ENCODE data around the gene BBOX1. TPM values are rescaled to one million over a fixed set of nuclear protein-coding genes. Genes with fewer than 3 reads are reported as not detected.

The BBOX1 gene
- total RNA-seq, 4 donors from 2014 or later = 0.55 TPM; not detected in 3

DNA sequence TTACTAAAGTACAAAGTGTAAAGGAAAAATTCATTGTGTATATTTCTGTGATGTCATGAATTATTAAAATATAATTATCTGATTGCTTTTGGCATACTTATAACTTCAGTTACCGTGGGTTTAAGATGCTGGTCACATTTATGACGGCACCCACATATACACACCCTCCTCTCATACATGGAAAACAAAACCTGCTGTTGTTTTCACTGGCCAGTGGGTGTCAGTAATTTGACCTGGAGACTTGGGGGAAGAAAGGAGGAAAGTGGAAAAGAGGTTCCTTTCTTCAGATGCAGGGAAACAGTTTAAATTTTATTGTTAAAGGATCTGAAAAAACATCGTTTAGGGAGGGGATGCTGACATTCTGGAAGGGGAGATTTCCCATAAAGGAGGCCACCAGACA is 742 bp upstream of the BBOX1 start:
- TF ChIP-seq, protein P1, sequence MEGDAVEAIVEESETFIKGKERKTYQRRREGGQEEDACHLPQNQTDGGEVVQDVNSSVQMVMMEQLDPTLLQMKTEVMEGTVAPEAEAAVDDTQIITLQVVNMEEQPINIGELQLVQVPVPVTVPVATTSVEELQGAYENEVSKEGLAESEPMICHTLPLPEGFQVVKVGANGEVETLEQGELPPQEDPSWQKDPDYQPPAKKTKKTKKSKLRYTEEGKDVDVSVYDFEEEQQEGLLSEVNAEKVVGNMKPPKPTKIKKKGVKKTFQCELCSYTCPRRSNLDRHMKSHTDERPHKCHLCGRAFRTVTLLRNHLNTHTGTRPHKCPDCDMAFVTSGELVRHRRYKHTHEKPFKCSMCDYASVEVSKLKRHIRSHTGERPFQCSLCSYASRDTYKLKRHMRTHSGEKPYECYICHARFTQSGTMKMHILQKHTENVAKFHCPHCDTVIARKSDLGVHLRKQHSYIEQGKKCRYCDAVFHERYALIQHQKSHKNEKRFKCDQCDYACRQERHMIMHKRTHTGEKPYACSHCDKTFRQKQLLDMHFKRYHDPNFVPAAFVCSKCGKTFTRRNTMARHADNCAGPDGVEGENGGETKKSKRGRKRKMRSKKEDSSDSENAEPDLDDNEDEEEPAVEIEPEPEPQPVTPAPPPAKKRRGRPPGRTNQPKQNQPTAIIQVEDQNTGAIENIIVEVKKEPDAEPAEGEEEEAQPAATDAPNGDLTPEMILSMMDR (IDR thresholded peaks at IDR 0.05) = no peak
- TF ChIP-seq POLR2A (IDR thresholded peaks at IDR 0.05) = no peak
- H3K27ac ChIP-seq = no peak overlapping the region
- no peaks in the 10 kb centered on the region for H3K9me3 ChIP-seq
- no peak for DNase-seq
- no peaks in the 10 kb centered on the region for H3K4me1 ChIP-seq
- no peaks in the 10 kb centered on the region for H3K36me3 ChIP-seq
- intact Hi-C loops (cut with DNase I; ENCODE audit: low total_unique reads) = no loop called here
- H3K4me3 ChIP-seq = no peak overlapping the region
- H3K27me3 ChIP-seq = no peaks in the 10 kb centered on the region

DNA sequence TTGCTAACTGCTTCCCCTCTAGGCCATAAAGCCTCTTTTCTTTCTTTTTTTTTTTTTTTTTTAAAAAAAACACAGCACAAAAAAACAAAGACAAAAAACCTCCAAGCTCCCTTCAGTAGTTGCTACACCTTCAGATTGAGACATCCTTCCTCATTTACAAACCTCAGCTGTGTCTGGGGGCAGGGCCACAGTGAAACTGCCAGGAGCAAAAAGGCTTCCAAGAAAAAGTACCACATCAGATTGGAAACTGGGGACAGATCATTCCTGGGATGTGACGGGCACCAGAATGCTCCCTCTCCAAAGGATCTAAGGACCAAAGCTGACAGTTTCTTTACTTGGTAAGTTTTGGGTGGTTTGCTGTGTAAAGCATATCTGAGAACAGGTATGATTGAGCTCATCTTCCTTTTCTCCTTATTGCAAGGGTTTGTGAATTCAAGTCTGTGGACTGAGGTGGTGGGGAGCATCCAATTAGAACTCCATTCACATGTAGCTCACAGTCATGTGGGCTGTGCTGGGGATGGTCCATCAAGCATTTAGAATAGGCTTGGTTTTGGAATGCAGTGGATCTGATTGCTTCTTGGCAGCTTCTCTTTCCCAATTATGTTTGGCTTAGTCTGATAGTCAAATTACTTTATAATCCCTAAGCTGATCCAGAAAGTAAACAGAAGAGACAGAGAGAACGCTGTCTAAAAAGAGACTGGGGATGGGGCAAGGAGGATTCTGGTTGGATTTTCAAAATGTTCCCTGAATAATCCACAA is 705 bp downstream of the BBOX1 start:
- intact Hi-C loops (cut with DNase I; ENCODE audit: low total_unique reads) = no loop called here
- no peak for TF ChIP-seq POLR2A (IDR thresholded peaks at IDR 0.05)
- TF ChIP-seq, protein P1 (IDR thresholded peaks at IDR 0.05) = no peak
- Histone ChIP-seq H3K4me3 (no peak overlapping the region), H3K27ac (no peak overlapping the region), H3K27me3 (no peaks in the 10 kb centered on the region), H3K36me3 (no peaks in the 10 kb centered on the region), H3K9me3 (no peaks in the 10 kb centered on the region), H3K4me1 (no peaks in the 10 kb centered on the region)
- no peak for DNase-seq

DNA sequence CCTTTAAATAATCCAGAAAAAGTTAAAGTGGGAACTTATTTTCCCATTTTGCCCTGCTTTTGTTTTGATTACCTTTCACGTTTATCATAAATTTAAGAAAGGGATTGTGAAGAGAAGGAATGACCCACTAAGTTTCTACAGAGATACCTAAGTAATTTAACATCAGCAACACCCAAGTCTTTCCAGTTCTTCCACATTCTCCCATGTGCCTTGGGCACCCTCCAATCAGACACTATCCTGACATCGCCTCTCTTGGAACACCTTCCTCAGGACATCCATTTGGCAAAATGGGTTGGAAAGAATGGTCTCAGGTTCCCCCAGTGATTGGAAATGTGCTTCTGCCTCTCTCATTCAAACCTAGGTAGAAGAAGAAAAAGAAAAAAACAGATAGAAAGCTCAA is 6.3 kb downstream of the BBOX1 start:
- Histone ChIP-seq H3K4me3 (no peak overlapping the region), H3K27me3 (no peaks in the 10 kb centered on the region), H3K27ac (no peak overlapping the region), H3K36me3 (no peaks in the 10 kb centered on the region), H3K9me3 (peaks cover 0 to 6% of the 10 kb centered on the region in 2 donors), H3K4me1 (no peaks in the 10 kb centered on the region)
- intact Hi-C loops (cut with DNase I; ENCODE audit: low total_unique reads) = no loop called here
- TF ChIP-seq, protein P1 (IDR thresholded peaks at IDR 0.05) = no peak
- TF ChIP-seq POLR2A (IDR thresholded peaks at IDR 0.05) = no peak
- no peak for DNase-seq

DNA sequence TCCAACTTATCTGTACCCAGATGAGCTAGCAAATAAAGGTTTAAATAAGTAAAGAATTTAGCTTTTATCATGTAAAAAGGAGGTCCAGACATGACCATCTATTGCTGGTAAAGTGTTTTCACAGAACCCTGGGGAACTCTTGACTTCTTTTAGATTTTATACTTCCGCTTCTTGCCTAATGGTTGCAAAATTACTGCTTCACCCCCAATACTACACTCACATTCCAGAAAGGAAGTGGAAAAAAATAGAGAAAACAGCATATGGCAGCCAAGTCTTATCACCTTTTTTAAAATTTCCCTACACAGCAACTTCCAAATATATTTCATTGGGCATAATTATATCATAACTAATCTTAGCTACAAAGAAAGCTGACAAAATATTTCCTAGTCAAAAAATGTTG is 12.1 kb downstream of the BBOX1 start:
- Histone ChIP-seq H3K4me1 (no peaks in the 10 kb centered on the region), H3K27me3 (no peaks in the 10 kb centered on the region), H3K4me3 (no peak overlapping the region), H3K9me3 (peaks cover 0 to 6% of the 10 kb centered on the region in 2 donors), H3K27ac (no peak overlapping the region), H3K36me3 (no peaks in the 10 kb centered on the region)
- TF ChIP-seq POLR2A (IDR thresholded peaks at IDR 0.05) = no peak
- TF ChIP-seq, protein P1 (IDR thresholded peaks at IDR 0.05) = no peak
- no peak for DNase-seq
- intact Hi-C loops (cut with DNase I; ENCODE audit: low total_unique reads) = no loop called here

DNA sequence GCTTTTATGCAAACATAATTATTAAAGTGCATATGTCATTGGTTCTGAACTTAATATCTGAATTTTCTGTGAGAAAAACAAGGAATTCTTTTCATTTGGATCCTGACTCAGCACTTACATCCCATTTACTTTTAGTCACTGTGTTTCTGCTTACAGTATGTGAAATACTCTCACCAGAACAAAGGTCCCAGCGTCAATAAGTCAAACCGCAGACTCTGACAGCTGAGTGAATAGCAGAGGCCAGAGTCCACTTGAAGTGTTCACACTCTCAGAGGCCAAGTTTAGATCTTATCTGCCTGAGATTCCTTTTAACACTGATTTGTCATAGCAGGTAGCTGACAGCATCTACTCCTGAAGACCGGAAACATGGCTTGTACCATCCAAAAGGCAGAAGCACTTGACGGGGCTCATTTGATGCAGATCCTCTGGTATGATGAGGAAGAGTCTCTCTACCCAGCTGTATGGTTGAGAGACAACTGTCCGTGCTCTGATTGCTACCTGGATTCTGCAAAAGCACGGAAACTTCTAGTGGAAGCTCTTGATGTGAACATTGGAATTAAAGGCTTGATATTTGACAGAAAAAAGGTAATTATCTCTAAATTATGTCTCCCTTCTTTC is 14.6 kb downstream of the BBOX1 start:
- intact Hi-C loops (cut with DNase I; ENCODE audit: low total_unique reads) = no loop called here

More for the DNA sequence above, 14.6 kb downstream of the BBOX1 start:
- no peak for DNase-seq
- H3K4me3 ChIP-seq = no peak overlapping the region
- H3K4me1 ChIP-seq = no peaks in the 10 kb centered on the region
- no peak for TF ChIP-seq POLR2A (IDR thresholded peaks at IDR 0.05)
- TF ChIP-seq, protein P1 (IDR thresholded peaks at IDR 0.05) = no peak
- peaks cover 0 to 2% of the 10 kb centered on the region in 2 donors for H3K9me3 ChIP-seq
- no peaks in the 10 kb centered on the region for H3K36me3 ChIP-seq
- no peaks in the 10 kb centered on the region for H3K27me3 ChIP-seq
- H3K27ac ChIP-seq = no peak overlapping the region
